ENCODE results near the gene AKAP1. TPM values are rescaled to one million over a fixed set of nuclear protein-coding genes. Genes with fewer than 3 reads are reported as not detected.

AKAP1 gene
- total and polyA plus RNA-seq, 7 donors, result 42.3 to 231 (median 95.5) TPM

DNA sequence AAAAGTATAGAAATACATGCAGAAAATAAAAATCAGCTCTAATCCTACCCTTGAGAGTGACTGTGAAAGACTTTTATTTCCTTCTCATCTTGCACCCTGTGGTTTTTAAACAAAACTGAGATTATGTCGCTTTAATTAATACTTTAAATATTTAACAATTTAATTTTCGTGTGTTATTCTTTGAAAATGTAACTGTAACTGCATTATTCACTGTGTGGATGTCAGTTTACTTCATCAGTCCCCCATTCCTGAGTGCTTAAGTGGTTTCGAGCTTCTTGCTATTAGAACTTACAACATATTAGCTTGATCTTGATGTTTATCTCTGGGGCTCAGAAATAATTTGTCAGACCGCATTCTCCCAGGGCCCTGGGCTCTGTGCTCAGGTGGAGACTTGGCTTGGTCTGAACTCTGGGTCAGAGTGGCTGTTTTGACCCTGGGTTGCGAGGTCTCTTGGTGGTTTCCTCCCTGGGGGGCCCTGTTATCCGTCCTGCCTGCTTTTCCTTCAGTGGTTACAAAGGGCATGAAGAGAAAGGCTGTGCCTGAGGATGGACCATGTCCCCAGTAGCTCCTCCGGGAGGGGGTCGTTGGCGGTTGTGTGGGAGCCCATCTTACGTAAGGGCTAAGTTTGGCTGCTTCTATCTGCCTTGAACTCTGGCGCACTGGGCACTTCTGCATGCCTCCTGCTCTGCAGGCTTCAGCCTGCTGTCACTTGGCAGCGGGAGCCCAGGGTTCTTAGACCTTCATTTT, 25.7 kb downstream of the AKAP1 start:
- TF ChIP-seq, protein P1, sequence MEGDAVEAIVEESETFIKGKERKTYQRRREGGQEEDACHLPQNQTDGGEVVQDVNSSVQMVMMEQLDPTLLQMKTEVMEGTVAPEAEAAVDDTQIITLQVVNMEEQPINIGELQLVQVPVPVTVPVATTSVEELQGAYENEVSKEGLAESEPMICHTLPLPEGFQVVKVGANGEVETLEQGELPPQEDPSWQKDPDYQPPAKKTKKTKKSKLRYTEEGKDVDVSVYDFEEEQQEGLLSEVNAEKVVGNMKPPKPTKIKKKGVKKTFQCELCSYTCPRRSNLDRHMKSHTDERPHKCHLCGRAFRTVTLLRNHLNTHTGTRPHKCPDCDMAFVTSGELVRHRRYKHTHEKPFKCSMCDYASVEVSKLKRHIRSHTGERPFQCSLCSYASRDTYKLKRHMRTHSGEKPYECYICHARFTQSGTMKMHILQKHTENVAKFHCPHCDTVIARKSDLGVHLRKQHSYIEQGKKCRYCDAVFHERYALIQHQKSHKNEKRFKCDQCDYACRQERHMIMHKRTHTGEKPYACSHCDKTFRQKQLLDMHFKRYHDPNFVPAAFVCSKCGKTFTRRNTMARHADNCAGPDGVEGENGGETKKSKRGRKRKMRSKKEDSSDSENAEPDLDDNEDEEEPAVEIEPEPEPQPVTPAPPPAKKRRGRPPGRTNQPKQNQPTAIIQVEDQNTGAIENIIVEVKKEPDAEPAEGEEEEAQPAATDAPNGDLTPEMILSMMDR (IDR thresholded peaks at IDR 0.05), result no peak
- 64 to 72% (median 66%) methylated on average over 12 of the region's 12 CpGs for WGBS, 3 donors
- no peak for DNase-seq
- Histone ChIP-seq H3K4me1 (peaks cover 56% of the 10 kb centered on the region), H3K9me3 (no peaks in the 10 kb centered on the region), H3K4me3 (no peak overlapping the region), H3K27ac (peak overlapping the region; percentile 92), H3K27me3 (ENCODE audit: insufficient read depth in 3 of 3, low read length in 2 of 3) (no peaks in the 10 kb centered on the region), H3K36me3 (ENCODE audit: insufficient read depth in 1 of 2, low read depth in 1 of 2) (peaks cover 0 to 50% of the 10 kb centered on the region in 2 donors)
- no peak for ATAC-seq
- intact Hi-C loops (cut with DNase I), result no loop called here

DNA sequence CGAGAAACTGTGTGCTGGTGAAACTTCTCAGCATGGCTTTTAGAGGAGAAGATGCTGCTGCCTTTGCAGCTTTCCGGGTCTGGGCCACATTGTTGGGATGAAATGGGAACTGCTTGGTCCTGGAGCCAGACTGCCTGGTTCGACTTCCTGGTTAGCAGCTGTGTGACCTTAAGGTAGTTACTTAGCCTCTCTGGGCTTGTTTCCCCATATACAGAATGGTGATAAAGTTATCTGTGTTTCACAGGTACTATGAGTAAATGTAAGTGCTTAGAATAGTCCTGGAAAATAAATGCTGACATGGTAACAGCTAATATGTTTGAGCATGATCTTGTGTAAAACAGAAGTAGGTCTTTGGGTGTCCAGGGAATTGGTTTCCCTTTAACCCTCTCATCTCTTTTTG, 26.3 kb downstream of the AKAP1 start:
- Histone ChIP-seq H3K4me1 (peaks cover 53% of the 10 kb centered on the region), H3K36me3 (ENCODE audit: insufficient read depth in 1 of 2, low read depth in 1 of 2) (peaks cover 3 to 54% of the 10 kb centered on the region in 2 donors), H3K9me3 (no peaks in the 10 kb centered on the region), H3K27ac (peak overlapping the region; percentile 92), H3K4me3 (no peak overlapping the region), H3K27me3 (ENCODE audit: insufficient read depth in 3 of 3, low read length in 2 of 3) (no peaks in the 10 kb centered on the region)
- no peak for DNase-seq
- 67 to 82% (median 76%) methylated on average over 3 of the region's 3 CpGs for WGBS, 3 donors
- TF ChIP-seq, protein P1 (IDR thresholded peaks at IDR 0.05), result no peak
- intact Hi-C loops (cut with DNase I), result no loop called here
- ATAC-seq, result no peak

DNA sequence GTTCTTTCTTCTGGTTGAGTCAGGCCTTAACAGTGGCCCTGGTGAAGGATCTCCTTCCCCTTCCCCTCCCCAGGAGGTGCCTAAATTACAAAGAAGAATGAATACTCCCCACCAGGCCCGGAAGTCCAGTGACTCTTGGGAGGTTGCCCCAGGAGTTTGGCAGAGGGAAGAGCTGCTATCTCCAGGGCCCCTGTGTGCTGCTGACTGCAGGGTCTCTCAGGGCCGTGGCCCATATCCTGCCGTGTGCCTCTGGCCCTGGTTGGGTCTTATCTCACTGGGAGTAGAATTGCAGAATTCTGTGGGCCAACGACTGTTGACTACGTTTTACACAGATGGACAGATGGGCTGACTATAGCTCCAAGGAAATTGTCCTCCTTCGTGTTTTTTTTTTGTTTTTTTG, 28.0 kb downstream of the AKAP1 start:
- WGBS, 3 donors, result 73 to 93% (median 77%) methylated on average over 6 of the region's 6 CpGs
- Histone ChIP-seq H3K36me3 (ENCODE audit: insufficient read depth in 1 of 2, low read depth in 1 of 2) (peaks cover 8 to 64% of the 10 kb centered on the region in 2 donors), H3K4me1 (peaks cover 40% of the 10 kb centered on the region), H3K9me3 (no peaks in the 10 kb centered on the region), H3K4me3 (no peak overlapping the region), H3K27me3 (ENCODE audit: insufficient read depth in 3 of 3, low read length in 2 of 3) (no peaks in the 10 kb centered on the region), H3K27ac (peak overlapping the region; percentile 18)
- DNase-seq, result no peak
- intact Hi-C loops (cut with DNase I), result no loop called here
- TF ChIP-seq, protein P1 (IDR thresholded peaks at IDR 0.05), result no peak
- ATAC-seq, result no peak

DNA sequence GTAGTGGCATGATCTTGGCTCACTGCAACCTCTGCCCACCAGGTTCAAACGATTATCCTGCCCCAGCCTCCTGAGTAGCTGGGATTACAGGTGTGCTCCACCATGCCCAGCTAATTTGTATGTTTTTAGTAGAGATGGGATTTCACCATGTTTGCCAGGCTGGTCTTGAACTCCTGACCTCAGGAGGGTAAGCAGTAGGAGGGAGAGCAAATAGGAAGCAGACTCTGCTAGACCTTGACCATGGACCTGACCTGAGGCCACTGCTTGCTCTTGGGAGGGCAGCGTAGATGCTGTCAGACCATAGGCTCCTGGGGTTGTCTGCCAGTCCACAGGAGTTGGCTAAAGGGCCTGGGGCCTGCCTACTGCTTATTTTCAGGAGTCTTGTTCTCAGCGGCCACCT, 28.6 kb downstream of the AKAP1 start:
- H3K27me3 ChIP-seq (ENCODE audit: insufficient read depth in 3 of 3, low read length in 2 of 3), result no peaks in the 10 kb centered on the region
- H3K9me3 ChIP-seq, result no peaks in the 10 kb centered on the region
- peaks cover 13 to 70% of the 10 kb centered on the region in 2 donors for H3K36me3 ChIP-seq (ENCODE audit: insufficient read depth in 1 of 2, low read depth in 1 of 2)
- TF ChIP-seq, protein P1 (IDR thresholded peaks at IDR 0.05), result no peak
- peaks cover 33% of the 10 kb centered on the region for H3K4me1 ChIP-seq
- H3K27ac ChIP-seq, result no peak overlapping the region
- H3K4me3 ChIP-seq, result no peak overlapping the region
- WGBS, 3 donors, result 95 to 97% (median 95%) methylated on average over 3 of the region's 3 CpGs
- ATAC-seq (no peak), DNase-seq (no peak)
- intact Hi-C loops (cut with DNase I), result no loop called here

Measured in psoas muscle (tissue), 8 donors.